GM12878 (cell line): ENCODE measurements around the gene TFDP1. TPM values are rescaled to one million over a fixed set of nuclear protein-coding genes. Genes with fewer than 3 reads are reported as not detected.

ENCODE experiments used
- CREB1 ChIP-seq: IDR thresholded peaks from 2 replicates; pipeline ENCODE4 v1.6.1; 2012; ENCODE audit warnings: low read depth, mild to moderate bottlenecking, inconsistent platforms
- ESRRA ChIP-seq: IDR thresholded peaks from 2 replicates; pipeline ENCODE4 v1.6.1; 2012; ENCODE audit warnings: mild to moderate bottlenecking, low read length, improper control_type of control experiment
- FOS ChIP-seq: IDR thresholded peaks from 3 replicates; pipeline ENCODE4 v1.6.1; 2011; ENCODE audit warnings: borderline replicate concordance; ENCODE audit not compliant: insufficient read length; ENCODE audit errors: extremely low read depth
- GATAD2B ChIP-seq: fragments of 450-650 bp; conservative IDR thresholded peaks from 2 replicates; pipeline ENCODE4 v1.6.1; 2017; ENCODE audit warnings: low read depth, mild to moderate bottlenecking, moderate library complexity
- MEF2A ChIP-seq: IDR thresholded peaks from 2 replicates; pipeline ENCODE4 v1.6.1; 2011; ENCODE audit warnings: low read depth, mild to moderate bottlenecking, low read length, moderate library complexity; ENCODE audit not compliant: insufficient read depth
- MYC ChIP-seq: IDR thresholded peaks from 2 replicates; pipeline ENCODE4 v1.6.1; 2011; ENCODE audit warnings: mild to moderate bottlenecking, low read length, moderate library complexity, inconsistent platforms; ENCODE audit not compliant: insufficient read depth, insufficient replicate concordance, insufficient read length, severe bottlenecking
- NFXL1 ChIP-seq: fragments of 450-650 bp; IDR thresholded peaks from 2 replicates; pipeline ENCODE4 v1.6.1; 2017; ENCODE audit warnings: antibody characterized with exemption, mild to moderate bottlenecking, borderline replicate concordance
- SMAD1 ChIP-seq: fragments of 450-650 bp; IDR thresholded peaks from 2 replicates; pipeline ENCODE4 v1.6.1; 2018; ENCODE audit warnings: mild to moderate bottlenecking, low read depth; ENCODE audit not compliant: partially characterized antibody
- polyA plus RNA-seq, 11 experiments: library from polyadenylated mRNA; depleted of rRNA in 4 of 11; unstranded in 6 of 11; stranded (reverse) in 5 of 11; fragments of >200 nt; fragmentation: Nextera tagmentation in 4 of 11; fragmentation: Illumina TruSeq in 1 of 11; extraction: Ambion mirVana in 4 of 11; extraction: Trizol in 1 of 11; gene quantifications; 1 replicate in 1 of 11; 2 replicates in 10 of 11; pipeline versions ENCODE4 v1.2.1 to v1.2.3, GENCODE V29; 2011 to 2016; ENCODE audit warnings: inconsistent platforms in 2 of 11, missing spikeins in 2 of 11, low read depth in 1 of 11
- total RNA-seq, 4 experiments: library from RNA; depleted of rRNA in 3 of 4; stranded (reverse); fragments of >200 nt in 3 of 4; fragmentation: Illumina TruSeq in 1 of 4; extraction: Trizol in 1 of 4; gene quantifications; 2 replicates each; pipeline versions ENCODE4 v1.2.1 to v1.2.3, GENCODE V29; 2013 to 2021
- TF ChIP-seq, protein P1 (sequence below): fragments of 450-650 bp; IDR thresholded peaks from 2 replicates; pipeline ENCODE4 v1.6.1; 2017; ENCODE audit warnings: mild to moderate bottlenecking, moderate library complexity
- TF ChIP-seq, protein P2 (sequence below): IDR thresholded peaks from 2 replicates; pipeline ENCODE4 v1.6.1; 2012; ENCODE audit warnings: low read length, inconsistent platforms
- TF ChIP-seq, protein P3 (sequence below): fragments of 450-650 bp; IDR thresholded peaks from 2 replicates; pipeline ENCODE4 v1.6.1; 2017; ENCODE audit warnings: mild to moderate bottlenecking, low read depth, inconsistent platforms; ENCODE audit not compliant: poor library complexity, severe bottlenecking

Gene TFDP1
- total and polyA plus RNA-seq, 10 of the 15 experiments (the other 5 are each of a cell fraction or from before 2014, with no cell fraction given): 37.7 to 254 (median 119) TPM

- TF ChIP-seq, protein P1, sequence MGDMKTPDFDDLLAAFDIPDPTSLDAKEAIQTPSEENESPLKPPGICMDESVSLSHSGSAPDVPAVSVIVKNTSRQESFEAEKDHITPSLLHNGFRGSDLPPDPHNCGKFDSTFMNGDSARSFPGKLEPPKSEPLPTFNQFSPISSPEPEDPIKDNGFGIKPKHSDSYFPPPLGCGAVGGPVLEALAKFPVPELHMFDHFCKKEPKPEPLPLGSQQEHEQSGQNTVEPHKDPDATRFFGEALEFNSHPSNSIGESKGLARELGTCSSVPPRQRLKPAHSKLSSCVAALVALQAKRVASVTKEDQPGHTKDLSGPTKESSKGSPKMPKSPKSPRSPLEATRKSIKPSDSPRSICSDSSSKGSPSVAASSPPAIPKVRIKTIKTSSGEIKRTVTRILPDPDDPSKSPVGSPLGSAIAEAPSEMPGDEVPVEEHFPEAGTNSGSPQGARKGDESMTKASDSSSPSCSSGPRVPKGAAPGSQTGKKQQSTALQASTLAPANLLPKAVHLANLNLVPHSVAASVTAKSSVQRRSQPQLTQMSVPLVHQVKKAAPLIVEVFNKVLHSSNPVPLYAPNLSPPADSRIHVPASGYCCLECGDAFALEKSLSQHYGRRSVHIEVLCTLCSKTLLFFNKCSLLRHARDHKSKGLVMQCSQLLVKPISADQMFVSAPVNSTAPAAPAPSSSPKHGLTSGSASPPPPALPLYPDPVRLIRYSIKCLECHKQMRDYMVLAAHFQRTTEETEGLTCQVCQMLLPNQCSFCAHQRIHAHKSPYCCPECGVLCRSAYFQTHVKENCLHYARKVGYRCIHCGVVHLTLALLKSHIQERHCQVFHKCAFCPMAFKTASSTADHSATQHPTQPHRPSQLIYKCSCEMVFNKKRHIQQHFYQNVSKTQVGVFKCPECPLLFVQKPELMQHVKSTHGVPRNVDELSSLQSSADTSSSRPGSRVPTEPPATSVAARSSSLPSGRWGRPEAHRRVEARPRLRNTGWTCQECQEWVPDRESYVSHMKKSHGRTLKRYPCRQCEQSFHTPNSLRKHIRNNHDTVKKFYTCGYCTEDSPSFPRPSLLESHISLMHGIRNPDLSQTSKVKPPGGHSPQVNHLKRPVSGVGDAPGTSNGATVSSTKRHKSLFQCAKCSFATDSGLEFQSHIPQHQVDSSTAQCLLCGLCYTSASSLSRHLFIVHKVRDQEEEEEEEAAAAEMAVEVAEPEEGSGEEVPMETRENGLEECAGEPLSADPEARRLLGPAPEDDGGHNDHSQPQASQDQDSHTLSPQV: no peak
- TF ChIP-seq MEF2A (no peak), CREB1 (no peak), GATAD2B (no peak), NFXL1 (no peak), MYC (no peak), FOS (no peak), ESRRA (no peak), SMAD1 (no peak)
- TF ChIP-seq, protein P2, sequence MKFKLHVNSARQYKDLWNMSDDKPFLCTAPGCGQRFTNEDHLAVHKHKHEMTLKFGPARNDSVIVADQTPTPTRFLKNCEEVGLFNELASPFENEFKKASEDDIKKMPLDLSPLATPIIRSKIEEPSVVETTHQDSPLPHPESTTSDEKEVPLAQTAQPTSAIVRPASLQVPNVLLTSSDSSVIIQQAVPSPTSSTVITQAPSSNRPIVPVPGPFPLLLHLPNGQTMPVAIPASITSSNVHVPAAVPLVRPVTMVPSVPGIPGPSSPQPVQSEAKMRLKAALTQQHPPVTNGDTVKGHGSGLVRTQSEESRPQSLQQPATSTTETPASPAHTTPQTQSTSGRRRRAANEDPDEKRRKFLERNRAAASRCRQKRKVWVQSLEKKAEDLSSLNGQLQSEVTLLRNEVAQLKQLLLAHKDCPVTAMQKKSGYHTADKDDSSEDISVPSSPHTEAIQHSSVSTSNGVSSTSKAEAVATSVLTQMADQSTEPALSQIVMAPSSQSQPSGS: no peak
- TF ChIP-seq, protein P3, sequence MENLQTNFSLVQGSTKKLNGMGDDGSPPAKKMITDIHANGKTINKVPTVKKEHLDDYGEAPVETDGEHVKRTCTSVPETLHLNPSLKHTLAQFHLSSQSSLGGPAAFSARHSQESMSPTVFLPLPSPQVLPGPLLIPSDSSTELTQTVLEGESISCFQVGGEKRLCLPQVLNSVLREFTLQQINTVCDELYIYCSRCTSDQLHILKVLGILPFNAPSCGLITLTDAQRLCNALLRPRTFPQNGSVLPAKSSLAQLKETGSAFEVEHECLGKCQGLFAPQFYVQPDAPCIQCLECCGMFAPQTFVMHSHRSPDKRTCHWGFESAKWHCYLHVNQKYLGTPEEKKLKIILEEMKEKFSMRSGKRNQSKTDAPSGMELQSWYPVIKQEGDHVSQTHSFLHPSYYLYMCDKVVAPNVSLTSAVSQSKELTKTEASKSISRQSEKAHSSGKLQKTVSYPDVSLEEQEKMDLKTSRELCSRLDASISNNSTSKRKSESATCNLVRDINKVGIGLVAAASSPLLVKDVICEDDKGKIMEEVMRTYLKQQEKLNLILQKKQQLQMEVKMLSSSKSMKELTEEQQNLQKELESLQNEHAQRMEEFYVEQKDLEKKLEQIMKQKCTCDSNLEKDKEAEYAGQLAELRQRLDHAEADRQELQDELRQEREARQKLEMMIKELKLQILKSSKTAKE: no peak
Observed at GRCh38 chr13:113656003-113656588, 71.5 kb downstream of the TFDP1 start (continued).
